Ovary (tissue), 9 donors: ENCODE data around the gene TAF1. TPM values are rescaled to one million over a fixed set of nuclear protein-coding genes. Genes with fewer than 3 reads are reported as not detected.
"Not testable (repeated sequence)": the region's sequence is repeated elsewhere in the genome, so short reads cannot be mapped to it uniquely, and the experiment has no call there.

Source experiments
- DNase-seq, 5 donors: peaks; one replicate each; pipeline ENCODE4 v3.0.0-alpha.2; 2019 to 2020
- H3K27ac ChIP-seq, 2 donors: fragments of 200-600 bp; one replicate each; pipeline versions ENCODE4 v1.5.1 to v1.8.0; 2019 to 2022
- H3K27me3 ChIP-seq: fragments of 200-600 bp; one replicate; pipeline ENCODE4 v1.8.0; 2022
- H3K36me3 ChIP-seq: fragments of 200-600 bp; sonication (generic); one replicate; pipeline ENCODE4 v1.5.1; 2019
- H3K4me1 ChIP-seq: one replicate; pipeline ENCODE4 v1.8.1; 2013; ENCODE audit warnings: mild to moderate bottlenecking, moderate library complexity; ENCODE audit not compliant: insufficient read depth
- H3K4me3 ChIP-seq: fragments of 200-600 bp; sonication (generic); one replicate; pipeline ENCODE4 v1.5.1; 2017
- H3K9me3 ChIP-seq, 2 donors: fragments of 200-600 bp in 1 of 2; sonication (generic) in 1 of 2; one replicate each; pipeline versions ENCODE4 v1.5.1 to v1.8.1; 2013 to 2019; ENCODE audit warnings: mild to moderate bottlenecking in 1 of 2, moderate library complexity in 1 of 2
- EP300 ChIP-seq: sonication (generic); formaldehyde crosslinking; IDR thresholded peaks from one replicate; pipeline ENCODE4 v1.6.1; 2017; ENCODE audit warnings: antibody characterized with exemption
- POLR2A ChIP-seq: fragments of 450-650 bp; IDR thresholded peaks from one replicate; pipeline ENCODE4 v1.6.1; 2017; ENCODE audit warnings: antibody characterized with exemption, mild to moderate bottlenecking, moderate library complexity
- WGBS, 3 donors: extraction: QIAGEN DNeasy Blood & Tissue Kit in 1 of 3; methylation state at CpG; one replicate each; pipeline versions ENCODE4 v1.1.5 to v1.1.7; 2013 to 2017; 5-methylcytosine and 5-hydroxymethylcytosine counted together
- intact Hi-C, 4 donors: fragments of 100-400 bp; cut with DNase I; formaldehyde crosslinking; loops; one replicate each; pipeline versions ENCODE4 v1.11.0 to v1.15.1; 2022 to 2023
- polyA plus RNA-seq, 2 donors: library from polyadenylated mRNA; stranded (reverse); fragments of 200-250 nt in 1 of 2; fragments of 350-450 nt in 1 of 2; fragmentation: Illumina TruSeq in 1 of 2; extraction: RNeasy Lipid Tissue Mini Kit (QIAGEN cat#74804) in 1 of 2; gene quantifications; one replicate each; pipeline ENCODE4 v1.2.3, GENCODE V29; 2013 to 2014
- total RNA-seq, 7 donors: library from RNA; depleted of rRNA in 2 of 7; stranded (reverse); fragments of >200 nt in 2 of 7; fragmentation: NEBNext Ultra II Directional in 3 of 7; extraction: Animal tissue kit (Norgen Biotek cat#: 25700) in 3 of 7; gene quantifications; one replicate each; pipeline versions ENCODE4 v1.1.0 to v1.2.4, GENCODE V29; 2016 to 2023
- TF ChIP-seq, protein P1 (sequence below), 3 donors: fragments of 450-650 bp in 2 of 3; fragments of 200-600 bp in 1 of 3; IDR thresholded peaks; one replicate each; pipeline versions ENCODE4 v1.5.1 to v1.8.0; 2016 to 2022; ENCODE audit warnings: antibody characterized with exemption in 3 of 3, mild to moderate bottlenecking in 1 of 3
- donor health status: DM: no; HTN: no; CAD: no; lungs with moderate emphysema.
- donor health status: DM: no; HTN: no; CAD: no.
- donor health status: Bipolar disorder and iron deficiency.
- donor health status: DM: yes; HTN: yes; CAD: no.
- donor health status: DM: no; HTN: no; CAD: no.
- donor health status: DM: yes; HTN: yes; CAD: no.

Gene TAF1
- total and polyA plus RNA-seq, 9 donors, result 20.0 to 52.0 (median 41.7) TPM

DNA sequence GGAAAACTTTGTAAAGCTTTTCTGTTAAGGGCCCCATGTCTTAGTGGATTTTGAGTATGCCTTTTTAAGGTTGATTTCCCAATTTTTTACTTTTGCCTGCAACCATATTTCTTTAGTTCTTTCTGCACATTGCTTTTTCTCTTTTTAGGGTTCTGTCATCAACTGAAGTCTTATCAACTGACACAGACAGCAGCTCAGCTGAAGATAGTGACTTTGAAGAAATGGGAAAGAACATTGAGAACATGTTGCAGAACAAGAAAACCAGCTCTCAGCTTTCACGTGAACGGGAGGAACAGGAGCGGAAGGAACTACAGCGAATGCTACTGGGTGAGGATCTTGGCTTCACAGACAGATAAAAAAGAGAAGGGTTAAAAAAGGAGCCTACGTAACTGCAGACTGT is 27.8 kb downstream of the TAF1 start:
- DNase-seq, result no peak
- no peaks in the 10 kb centered on the region for H3K27me3 ChIP-seq
- H3K27ac ChIP-seq, result no peak overlapping the region
- intact Hi-C loops, result loop anchor here in 1 of 4 donors (10.0 kb wide), 1 partner anchor 181 kb away; the partner anchor contains the start of gene GCNA
- no peak overlapping the region for H3K4me3 ChIP-seq
- no peaks in the 10 kb centered on the region for H3K36me3 ChIP-seq
- no peaks in the 10 kb centered on the region for H3K9me3 ChIP-seq
- H3K4me1 ChIP-seq, result no peaks in the 10 kb centered on the region
- TF ChIP-seq POLR2A (no peak), EP300 (no peak)
- WGBS, 3 donors, result 82 to 86% (median 83%) methylated on average over 5 of the region's 5 CpGs

DNA sequence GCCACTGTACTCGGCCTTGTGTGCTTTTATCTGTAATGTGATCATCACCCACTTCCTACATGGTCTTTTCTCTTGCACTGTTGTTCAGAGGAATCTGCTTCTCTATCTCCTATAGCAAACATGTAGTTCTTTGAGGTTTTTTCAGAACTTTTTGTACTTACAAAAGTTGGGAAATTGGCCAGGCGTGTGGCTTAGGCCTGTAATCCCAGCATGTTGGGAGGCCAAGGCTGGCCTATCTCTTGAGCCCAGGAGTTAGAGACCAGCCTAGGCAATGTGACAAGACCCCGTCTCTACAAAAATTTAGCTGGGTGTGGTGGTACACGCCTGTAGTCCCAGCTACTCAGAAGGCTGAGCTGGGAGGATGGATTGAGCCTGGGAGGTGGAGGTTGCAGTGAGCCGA is 30.4 kb downstream of the TAF1 start:
- Histone ChIP-seq H3K27me3 (no peaks in the 10 kb centered on the region), H3K36me3 (no peaks in the 10 kb centered on the region), H3K4me1 (no peaks in the 10 kb centered on the region), H3K9me3 (no peaks in the 10 kb centered on the region), H3K4me3 (no peak overlapping the region), H3K27ac (no peak overlapping the region)
- no peak for TF ChIP-seq EP300
- TF ChIP-seq, protein P1, sequence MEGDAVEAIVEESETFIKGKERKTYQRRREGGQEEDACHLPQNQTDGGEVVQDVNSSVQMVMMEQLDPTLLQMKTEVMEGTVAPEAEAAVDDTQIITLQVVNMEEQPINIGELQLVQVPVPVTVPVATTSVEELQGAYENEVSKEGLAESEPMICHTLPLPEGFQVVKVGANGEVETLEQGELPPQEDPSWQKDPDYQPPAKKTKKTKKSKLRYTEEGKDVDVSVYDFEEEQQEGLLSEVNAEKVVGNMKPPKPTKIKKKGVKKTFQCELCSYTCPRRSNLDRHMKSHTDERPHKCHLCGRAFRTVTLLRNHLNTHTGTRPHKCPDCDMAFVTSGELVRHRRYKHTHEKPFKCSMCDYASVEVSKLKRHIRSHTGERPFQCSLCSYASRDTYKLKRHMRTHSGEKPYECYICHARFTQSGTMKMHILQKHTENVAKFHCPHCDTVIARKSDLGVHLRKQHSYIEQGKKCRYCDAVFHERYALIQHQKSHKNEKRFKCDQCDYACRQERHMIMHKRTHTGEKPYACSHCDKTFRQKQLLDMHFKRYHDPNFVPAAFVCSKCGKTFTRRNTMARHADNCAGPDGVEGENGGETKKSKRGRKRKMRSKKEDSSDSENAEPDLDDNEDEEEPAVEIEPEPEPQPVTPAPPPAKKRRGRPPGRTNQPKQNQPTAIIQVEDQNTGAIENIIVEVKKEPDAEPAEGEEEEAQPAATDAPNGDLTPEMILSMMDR (IDR thresholded peaks at IDR 0.05), result no peak
- no peak for TF ChIP-seq POLR2A
- no peak for DNase-seq
- 71 to 81% (median 79%) methylated on average over 5 of the region's 5 CpGs for WGBS, 3 donors
- intact Hi-C loops, result loop anchor here in 1 of 4 donors (10.0 kb wide), 1 partner anchor 178 kb away; the partner anchor contains the start of gene GCNA

DNA sequence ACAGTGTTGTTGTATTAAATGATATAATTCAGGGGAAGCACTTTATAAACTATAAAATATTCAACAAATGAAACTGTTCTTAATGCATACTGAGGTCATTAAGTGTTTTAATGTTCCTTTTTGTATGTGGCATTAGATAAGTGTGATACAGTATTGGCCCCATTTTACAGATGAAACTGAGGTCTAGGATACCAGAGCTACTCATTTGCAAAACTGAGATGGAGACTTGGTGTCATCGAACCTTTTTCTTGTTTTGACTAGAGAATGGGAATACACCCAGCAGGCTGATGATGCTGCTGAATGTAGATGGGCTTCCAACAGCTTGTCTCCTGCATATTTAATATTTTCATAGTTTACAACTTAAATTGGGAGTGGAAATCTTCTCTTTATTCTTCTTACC is 34.6 kb downstream of the TAF1 start:
- intact Hi-C loops, result no loop called here
- no peak for DNase-seq
- no peak overlapping the region for H3K27ac ChIP-seq
- H3K36me3 ChIP-seq, result no peaks in the 10 kb centered on the region
- 62 to 83% (median 76%) methylated on average over 1 of the region's 1 CpG for WGBS, 3 donors
- TF ChIP-seq EP300 (no peak), POLR2A (no peak)
- TF ChIP-seq, protein P1 (IDR thresholded peaks at IDR 0.05), result no peak
- no peaks in the 10 kb centered on the region for H3K9me3 ChIP-seq
- no peaks in the 10 kb centered on the region for H3K27me3 ChIP-seq
- H3K4me3 ChIP-seq, result no peak overlapping the region
- no peaks in the 10 kb centered on the region for H3K4me1 ChIP-seq

DNA sequence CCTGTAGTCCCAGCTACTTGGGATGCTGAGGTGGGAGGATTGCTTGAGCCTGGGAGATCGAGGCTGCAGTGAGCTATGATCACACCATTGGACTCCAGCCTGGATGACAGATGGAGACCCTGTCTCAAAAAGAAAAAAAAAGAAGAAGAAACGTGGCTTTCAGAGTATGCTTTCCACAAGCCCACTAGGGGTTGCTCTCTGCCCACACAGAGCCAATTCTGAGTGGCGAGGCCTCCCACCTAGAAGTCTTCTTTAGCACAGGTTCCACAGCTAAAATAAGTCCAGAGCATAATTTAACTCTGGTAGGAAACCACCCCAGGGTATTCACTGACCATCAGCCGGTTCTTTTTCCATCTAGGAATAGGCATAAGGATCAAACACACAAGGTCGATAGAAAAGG is 50.1 kb downstream of the TAF1 start:
- intact Hi-C loops, H3K4me3 ChIP-seq, H3K4me1 ChIP-seq, DNase-seq, H3K27me3 ChIP-seq, H3K36me3 ChIP-seq, H3K27ac ChIP-seq, H3K9me3 ChIP-seq: not testable (repeated sequence)
- WGBS, 3 donors, result 40 to 56% (median 46%) methylated on average over 3 to 5 of the region's 5 CpGs

DNA sequence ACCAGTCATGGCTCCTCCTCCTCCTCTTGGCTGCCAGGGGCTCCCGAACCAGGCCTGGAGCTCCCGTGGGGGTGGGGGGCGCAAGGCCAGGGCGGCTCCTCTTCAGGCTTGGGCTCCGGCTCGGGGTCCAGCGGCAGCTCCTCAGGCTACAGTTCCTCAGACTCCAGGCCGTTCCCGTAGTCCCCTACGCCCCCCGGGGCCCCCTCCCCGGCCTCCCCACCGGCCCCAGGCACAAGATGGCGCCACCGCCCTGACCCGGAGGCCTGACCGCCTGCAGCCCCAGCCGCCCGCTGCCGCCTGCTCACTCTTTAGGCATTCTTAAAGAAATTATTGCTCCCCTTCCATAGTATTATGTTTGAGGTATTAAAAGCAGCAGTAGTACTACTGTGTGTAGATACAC is 54.5 kb downstream of the TAF1 start:
- Histone ChIP-seq H3K27me3 (no peaks in the 10 kb centered on the region), H3K4me1 (no peaks in the 10 kb centered on the region), H3K27ac (no peak overlapping the region), H3K4me3 (no peak overlapping the region), H3K9me3 (no peaks in the 10 kb centered on the region), H3K36me3 (no peaks in the 10 kb centered on the region)
- TF ChIP-seq POLR2A (no peak), EP300 (no peak)
- TF ChIP-seq, protein P1 (IDR thresholded peaks at IDR 0.05), result no peak
- intact Hi-C loops, result no loop called here
- no peak for DNase-seq
- 72 to 83% (median 78%) methylated on average over 20 of the region's 20 CpGs for WGBS, 3 donors

DNA sequence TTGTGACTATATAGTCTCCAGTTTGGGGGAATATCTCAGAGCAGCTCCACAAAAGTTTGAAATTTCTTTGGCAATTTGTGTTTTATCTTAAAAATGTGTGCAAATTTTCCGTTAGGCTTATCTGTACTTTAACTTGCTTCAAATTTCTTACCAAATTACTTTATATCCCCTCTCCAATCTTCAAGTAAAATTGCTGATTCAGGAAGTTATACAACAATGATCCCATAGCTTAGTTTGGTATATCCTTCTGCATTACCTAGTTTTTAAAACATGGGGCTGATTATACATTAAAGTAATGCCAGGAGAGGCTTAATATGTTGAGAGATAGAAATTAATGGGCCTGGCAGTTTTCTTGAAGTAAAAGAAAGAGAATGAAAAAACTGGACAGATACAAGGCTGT is 66.6 kb downstream of the TAF1 start:
- DNase-seq, result no peak
- TF ChIP-seq POLR2A (no peak), EP300 (no peak)
- TF ChIP-seq, protein P1 (IDR thresholded peaks at IDR 0.05), result no peak
- H3K27ac ChIP-seq, result no peak overlapping the region
- H3K27me3 ChIP-seq, result peaks cover 2% of the 10 kb centered on the region
- no peaks in the 10 kb centered on the region for H3K36me3 ChIP-seq
- intact Hi-C loops, result no loop called here
- 58 to 73% (median 71%) methylated on average over 1 of the region's 1 CpG for WGBS, 3 donors
- no peak overlapping the region for H3K4me3 ChIP-seq
- H3K9me3 ChIP-seq, result no peaks in the 10 kb centered on the region
- H3K4me1 ChIP-seq, result no peaks in the 10 kb centered on the region
